Fibroblast of the conjunctiva (primary cell): ENCODE results near the gene PHF2.

Experiments
- DNase-seq: peaks from one replicate; pipeline ENCODE4 v3.0.0-alpha.2; 2010; ENCODE audit warnings: low read depth

PHF2 gene

DNA sequence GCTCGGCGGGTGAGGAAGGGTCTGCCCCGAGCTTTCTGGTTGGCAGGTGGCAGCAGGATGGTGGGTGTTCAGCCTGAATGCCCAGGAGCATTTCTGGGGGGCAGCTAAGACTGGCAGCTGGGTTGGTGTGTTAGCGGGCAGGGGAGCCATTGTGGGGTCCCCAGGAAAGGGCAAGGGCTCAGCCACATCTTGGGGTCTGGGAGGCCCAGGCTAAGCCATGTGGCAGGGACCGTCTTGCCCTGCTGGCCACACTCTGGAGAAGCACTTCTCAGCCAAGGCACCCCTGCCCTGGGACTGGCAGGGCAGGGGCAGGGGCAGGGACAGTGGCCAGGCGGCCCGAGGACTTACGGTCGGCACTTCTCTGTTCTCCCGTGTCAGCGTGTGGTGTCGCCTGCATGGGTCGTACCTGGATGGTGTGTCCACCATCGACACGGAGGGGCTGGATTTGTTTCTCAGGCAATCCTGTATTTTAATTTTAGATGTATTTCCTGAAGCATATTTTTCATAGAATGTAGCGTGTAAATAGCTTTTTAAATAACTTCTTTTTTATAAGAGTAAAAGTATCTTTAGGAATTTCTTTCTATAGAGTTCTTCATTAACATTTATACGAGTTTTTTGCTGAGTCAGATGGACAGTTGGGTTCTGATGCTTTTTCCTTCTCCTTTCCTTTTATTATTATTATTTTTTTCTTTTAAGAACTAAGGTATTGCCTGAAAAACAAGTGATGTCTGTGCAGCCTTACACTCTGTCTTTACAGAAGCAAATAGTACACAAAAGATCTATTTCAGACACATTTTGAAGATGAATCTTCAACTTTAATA lies 102.0 kb downstream of the PHF2 start:
- DNase-seq, result no peak

GRCh38 chr9:93679536-93680442 lies 103.4 kb downstream of the PHF2 start:
- no peak for DNase-seq

GRCh38 chr9:93680443-93681268 lies 104.3 kb downstream of the PHF2 start:
- no peak for DNase-seq

DNA sequence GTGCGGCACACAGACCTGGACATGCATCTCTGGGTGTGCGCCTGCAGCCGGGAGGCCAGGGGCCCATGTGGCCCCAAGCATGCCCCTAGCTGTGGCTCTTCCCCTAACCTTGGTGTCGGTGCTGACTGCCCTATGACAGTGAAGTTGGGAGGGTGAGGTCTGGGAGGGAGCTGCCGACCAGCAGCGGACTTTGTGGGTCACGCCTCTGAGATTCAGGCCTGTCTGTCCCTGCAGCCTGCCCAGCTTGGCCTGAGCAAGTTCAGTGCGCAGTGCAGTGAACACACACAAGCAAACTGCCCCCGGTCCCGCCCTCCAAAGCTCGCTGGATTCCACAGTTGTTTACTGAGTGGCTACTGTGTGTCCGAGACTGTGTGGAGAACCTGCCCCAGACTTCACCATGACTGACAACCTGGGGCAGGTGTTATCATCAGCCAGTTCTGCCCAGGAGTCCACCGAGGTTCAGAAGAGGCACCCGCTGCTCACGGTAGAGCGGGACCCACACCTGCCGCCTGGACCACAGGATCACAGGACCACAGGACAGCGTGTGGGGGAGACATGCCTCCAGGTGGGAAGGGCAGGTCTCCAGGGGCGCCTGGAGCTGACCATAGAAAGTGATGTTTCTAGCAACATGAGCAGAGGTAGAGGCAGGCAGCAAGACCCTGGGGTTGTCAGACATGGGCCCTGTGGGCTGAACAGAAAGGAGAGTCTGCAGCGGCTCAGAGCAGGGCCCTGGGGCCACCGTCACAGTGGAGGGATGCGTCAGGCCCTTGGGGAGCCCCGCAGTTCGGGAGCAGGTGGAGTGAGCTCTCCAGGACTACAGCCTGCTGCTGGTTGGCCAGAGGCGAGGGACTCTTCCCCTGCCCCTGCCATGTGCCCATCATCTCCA lies 105.1 kb downstream of the PHF2 start:
- DNase-seq, result no peak

DNA sequence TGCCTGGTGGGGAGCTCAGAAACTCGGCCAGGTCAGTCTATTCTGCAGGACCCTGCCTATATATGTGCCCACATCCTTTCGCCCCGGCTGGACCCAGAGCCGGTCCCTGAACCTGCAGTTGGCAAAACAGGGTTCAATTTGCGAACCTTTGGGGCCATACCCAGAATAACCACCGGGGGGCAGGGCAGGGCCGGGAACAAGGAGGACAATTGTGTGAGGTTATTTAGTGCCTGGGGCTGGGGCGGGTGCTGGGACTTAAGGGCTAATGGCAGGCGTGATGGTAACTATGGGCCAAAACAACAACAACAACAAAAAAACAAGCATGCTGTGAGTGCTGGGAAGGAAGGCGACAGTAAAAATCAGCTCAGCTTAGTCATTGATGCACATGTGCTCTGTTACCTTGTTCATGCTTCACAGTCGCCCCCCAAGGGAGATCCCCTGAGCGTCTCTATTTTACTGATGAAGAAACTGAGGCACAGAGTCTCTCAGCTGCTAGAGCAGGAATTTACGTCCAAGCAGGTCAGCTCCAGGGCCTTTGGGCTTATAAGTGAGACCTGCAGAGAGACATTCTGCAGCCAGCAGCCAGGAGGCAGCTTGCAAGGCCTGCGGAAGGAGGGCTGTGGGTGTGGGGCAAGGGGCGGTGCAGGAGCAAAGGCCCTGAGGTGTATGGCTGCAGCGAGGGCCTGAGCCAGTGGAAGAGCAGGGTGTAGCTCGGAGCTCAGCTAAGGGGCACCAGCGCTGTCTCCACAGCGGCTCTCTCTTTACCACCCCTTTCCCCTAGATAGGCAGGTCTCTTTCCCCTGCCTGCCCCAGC lies 106.0 kb downstream of the PHF2 start:
- peak; percentile 20 for DNase-seq

DNA sequence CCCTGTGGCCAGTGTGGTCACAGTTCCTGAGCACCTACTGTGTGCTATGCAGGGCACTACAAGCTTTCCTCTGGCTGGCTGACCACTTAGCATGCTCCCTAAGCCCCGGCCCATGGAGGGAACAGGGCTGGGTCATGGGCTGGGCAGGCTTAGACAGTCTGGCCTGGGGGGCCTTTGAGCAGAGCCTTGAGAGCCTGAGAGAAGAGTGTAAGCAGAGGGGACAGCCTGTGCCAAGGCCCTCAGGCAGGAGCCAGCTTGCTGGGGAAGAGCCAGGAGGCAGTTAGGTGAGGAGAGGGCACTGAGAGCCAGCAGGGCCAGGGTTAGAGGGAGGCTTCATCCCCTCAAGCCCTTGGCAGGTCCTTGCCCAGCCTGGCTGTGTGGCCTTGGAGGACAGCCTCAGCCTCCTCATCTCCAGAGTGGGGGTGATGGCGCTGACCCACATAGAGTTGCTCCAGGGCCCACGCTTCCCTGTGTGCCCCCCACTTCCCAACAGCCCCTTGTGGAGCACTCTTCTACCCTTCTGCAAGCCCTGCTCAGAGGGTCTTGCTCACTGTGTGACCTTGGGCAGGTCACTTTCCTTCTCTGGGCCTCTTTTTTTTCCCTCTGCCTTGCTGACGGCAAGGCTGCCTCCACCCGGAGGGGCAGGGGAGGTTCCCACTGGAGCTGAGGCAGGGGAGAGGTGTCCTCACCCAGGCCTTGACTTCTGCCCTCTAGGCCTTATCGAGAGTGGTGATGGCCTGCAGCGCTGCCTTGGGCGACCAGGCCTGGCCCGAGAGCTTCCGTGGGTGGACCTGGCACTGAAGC lies 107.1 kb downstream of the PHF2 start:
- DNase-seq, result no peak

- no peak for DNase-seq
These were observed 107.9 kb downstream of the PHF2 start for GRCh38 chr9:93684161-93684765.

DNA sequence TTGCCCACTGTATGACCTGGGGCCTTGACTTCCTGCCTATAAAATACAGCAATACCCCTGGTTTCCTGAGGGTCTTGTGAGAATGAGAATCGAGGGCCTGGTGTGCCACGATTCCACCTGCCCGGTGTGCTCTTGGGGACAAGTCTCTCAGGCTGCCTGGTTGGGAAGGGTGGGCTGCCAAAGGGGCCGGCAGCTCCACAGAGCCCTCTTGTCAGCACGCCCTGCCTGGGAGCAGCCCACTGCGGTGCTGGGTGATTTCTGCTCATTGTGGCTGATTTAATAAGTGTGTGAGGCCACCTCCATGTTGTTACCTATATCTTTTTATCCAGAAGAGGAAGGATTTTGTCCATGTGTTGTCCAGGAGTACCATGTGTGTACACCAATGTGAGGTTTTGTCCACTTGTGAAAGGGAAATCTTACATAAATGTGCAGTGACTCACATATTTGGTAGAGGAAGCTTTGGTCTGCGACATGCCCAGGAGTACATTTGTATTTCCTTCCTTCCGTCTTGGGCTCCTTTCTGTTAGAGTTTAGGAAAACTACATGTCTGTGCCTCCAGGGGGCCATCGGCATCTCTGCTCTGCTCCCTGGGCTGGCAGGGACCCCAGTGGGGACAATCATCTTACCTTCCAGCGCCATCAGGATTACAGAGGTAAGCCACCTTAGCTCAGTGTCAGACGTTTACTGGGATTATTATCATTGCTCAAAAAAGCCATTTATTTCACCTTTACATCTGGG lies 108.6 kb downstream of the PHF2 start:
- no peak for DNase-seq

- no peak for DNase-seq
These were observed 109.9 kb downstream of the PHF2 start for GRCh38 chr9:93686127-93686879.

- DNase-seq, result no peak
These were observed 110.5 kb downstream of the PHF2 start for GRCh38 chr9:93686880-93687236.

- DNase-seq, result no peak
These were observed 114.2 kb downstream of the PHF2 start for GRCh38 chr9:93690618-93691017.

GRCh38 chr9:93693129-93693528 lies 116.7 kb downstream of the PHF2 start:
- no peak for DNase-seq

GRCh38 chr9:93697352-93698139 lies 121.2 kb downstream of the PHF2 start:
- no peak for DNase-seq

DNA sequence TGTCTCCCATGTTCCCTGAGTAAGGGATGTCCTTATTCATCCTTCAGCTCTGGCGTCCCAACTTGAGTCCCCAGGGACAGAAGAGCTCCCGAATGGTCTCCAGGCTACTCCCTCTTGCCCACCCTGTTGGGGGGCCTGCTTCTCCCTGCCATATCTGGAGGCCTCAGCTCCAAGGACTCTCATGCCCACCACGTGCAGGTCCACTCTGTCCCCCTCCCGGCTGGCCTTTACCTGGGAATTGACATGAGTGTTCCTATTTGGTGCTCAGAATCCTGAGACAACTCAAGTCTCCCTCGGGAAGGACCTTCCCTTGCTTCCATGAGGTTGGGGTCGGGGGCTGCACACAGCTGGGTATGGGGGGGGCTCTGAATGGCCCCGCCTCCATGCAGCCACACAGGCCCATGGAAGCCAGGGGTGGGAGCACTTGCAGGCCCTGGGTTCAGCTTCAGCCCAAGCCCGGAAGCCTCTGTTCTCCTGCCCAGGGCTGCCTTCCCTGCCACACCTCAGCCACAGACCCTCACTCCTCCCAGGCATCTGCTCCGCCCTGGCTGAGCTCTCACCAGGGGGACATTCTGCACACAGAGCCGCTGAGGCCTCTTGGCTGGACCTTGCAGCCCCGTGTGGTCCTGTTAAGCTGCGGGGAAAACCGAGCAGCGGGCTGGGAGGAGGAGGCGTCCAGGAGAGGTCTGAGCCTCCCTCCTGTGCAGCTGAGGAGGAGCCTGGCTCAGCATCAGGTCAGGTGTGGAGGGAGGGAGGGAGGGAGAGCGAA lies 121.9 kb downstream of the PHF2 start:
- DNase-seq, result no peak

DNA sequence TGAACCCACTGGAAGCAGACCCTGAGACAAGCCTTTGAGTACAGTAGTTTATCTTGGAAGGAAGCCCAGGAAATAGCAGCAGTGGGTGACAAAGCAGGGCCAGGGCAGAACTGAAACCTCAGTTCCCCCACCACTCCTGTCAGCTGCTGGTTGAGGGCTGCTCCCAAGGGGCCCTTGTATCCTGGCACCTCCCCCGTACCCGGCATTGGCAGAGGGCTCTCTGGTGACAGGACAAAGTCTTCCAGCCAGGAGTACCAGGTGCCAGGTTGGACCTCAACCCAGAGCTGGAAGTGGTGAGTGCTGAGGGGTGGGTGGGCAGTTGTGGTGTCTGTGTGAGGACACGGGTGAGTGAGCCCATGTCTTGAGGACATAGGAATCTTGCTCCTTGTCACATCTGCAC lies 123.3 kb downstream of the PHF2 start:
- DNase-seq, result no peak
